ENCODE data around the gene CHCHD1. TPM values are rescaled to one million over a fixed set of nuclear protein-coding genes. Genes with fewer than 3 reads are reported as not detected.
"Not testable (repeated sequence)": the region's sequence is repeated elsewhere in the genome, so short reads cannot be mapped to it uniquely, and the experiment has no call there.

Gene CHCHD1
- total and polyA plus RNA-seq, 5 donors from 2014 or later: 6.3 to 79.3 (median 69.6) TPM

- peaks cover 24% of the 10 kb centered on the region for H3K4me1 ChIP-seq (ENCODE audit: control insufficient read depth, insufficient read depth, low read length, poor library complexity, severe bottlenecking)
- no peak for DNase-seq
- Mint-ChIP-seq H3K9me3 (no peaks in the 10 kb centered on the region), H3K27ac (peak overlapping the region in 1 of 3 donors; percentile 9), H3K4me1 (peaks cover 12 to 38% (median 22%) of the 10 kb centered on the region in 4 donors), H3K36me3 (peaks cover 15% of the 10 kb centered on the region), H3K27me3 (peaks cover 9% of the 10 kb centered on the region), H3K4me3 (peak overlapping the region in 1 of 4 donors; percentile 77)
- no peaks in the 10 kb centered on the region for H3K9me3 ChIP-seq (ENCODE audit: control insufficient read depth in 2 of 2, low read length in 2 of 2)
- no peaks in the 10 kb centered on the region for H3K27me3 ChIP-seq (ENCODE audit: control insufficient read depth, insufficient read depth, low read length)
- no peak overlapping the region for H3K4me3 ChIP-seq (ENCODE audit: low read depth, low read length)
- ATAC-seq (ENCODE audit: low read depth in 2 of 2): no peak
- H3K36me3 ChIP-seq (ENCODE audit: control insufficient read depth, insufficient read depth, low read length): peaks cover 47% of the 10 kb centered on the region
- no peak overlapping the region for H3K27ac ChIP-seq (ENCODE audit: insufficient read depth, low read length, poor library complexity, severe bottlenecking)
These were observed 7.2 kb downstream of the CHCHD1 start for GRCh38 chr10:73788864-73789658.

- Histone ChIP-seq H3K27ac (ENCODE audit: insufficient read depth, low read length, poor library complexity, severe bottlenecking) (no peak overlapping the region), H3K9me3 (ENCODE audit: control insufficient read depth in 2 of 2, low read length in 2 of 2) (no peaks in the 10 kb centered on the region), H3K27me3 (ENCODE audit: control insufficient read depth, insufficient read depth, low read length) (no peaks in the 10 kb centered on the region), H3K4me1 (ENCODE audit: control insufficient read depth, insufficient read depth, low read length, poor library complexity, severe bottlenecking) (peaks cover 23% of the 10 kb centered on the region), H3K4me3 (ENCODE audit: low read depth, low read length) (no peak overlapping the region), H3K36me3 (ENCODE audit: control insufficient read depth, insufficient read depth, low read length) (peaks cover 53% of the 10 kb centered on the region)
- ATAC-seq (ENCODE audit: low read depth in 2 of 2) (no peak), DNase-seq (no peak)
- Mint-ChIP-seq H3K36me3 (peaks cover 19% of the 10 kb centered on the region), H3K27me3 (peaks cover 9% of the 10 kb centered on the region), H3K9me3 (no peaks in the 10 kb centered on the region), H3K4me1 (peaks cover 13 to 32% (median 22%) of the 10 kb centered on the region in 4 donors), H3K4me3 (peak overlapping the region in 1 of 4 donors; percentile 77), H3K27ac (no peak overlapping the region)
These were observed 7.8 kb downstream of the CHCHD1 start for GRCh38 chr10:73789659-73790055.

DNA sequence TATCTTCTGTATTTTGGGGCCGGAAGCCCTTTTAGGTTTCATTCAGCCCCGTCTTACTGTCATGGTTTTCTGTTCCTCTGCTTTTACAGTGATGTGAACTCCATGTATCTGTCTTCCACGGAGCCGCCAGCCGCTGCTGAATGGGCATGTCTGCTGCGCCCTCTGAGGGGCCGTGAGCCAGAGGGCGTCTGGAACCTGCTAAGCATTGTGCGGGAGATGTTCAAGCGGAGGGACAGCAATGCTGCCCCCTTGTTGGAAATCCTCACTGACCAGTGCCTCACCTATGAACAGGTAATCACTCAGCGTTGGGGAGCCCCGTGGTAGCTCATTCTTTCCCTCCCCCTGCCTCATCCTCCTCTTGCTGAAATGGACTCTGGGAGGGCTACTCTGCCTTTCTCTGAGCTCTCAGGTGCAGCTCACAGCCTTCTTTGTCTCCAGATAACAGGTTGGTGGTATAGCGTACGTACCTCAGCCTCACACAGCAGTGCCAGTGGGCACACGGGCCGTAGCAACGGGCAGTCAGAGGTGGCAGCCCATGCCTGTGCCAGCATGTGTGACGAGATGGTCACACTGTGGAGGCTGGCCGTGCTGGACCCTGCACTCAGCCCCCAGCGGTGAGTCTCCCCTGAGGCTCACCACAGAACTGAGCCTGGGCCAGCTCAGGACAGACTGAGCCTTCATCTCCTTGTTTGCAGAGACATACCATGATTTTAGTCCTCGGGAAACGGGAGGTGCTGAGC lies 9.2 kb downstream of the CHCHD1 start:
- Histone ChIP-seq H3K27ac (ENCODE audit: insufficient read depth, low read length, poor library complexity, severe bottlenecking) (no peak overlapping the region), H3K4me3 (ENCODE audit: low read depth, low read length) (no peak overlapping the region), H3K9me3 (ENCODE audit: control insufficient read depth in 2 of 2, low read length in 2 of 2) (no peaks in the 10 kb centered on the region), H3K27me3 (ENCODE audit: control insufficient read depth, insufficient read depth, low read length) (no peaks in the 10 kb centered on the region), H3K36me3 (ENCODE audit: control insufficient read depth, insufficient read depth, low read length) (peaks cover 60% of the 10 kb centered on the region), H3K4me1 (ENCODE audit: control insufficient read depth, insufficient read depth, low read length, poor library complexity, severe bottlenecking) (peaks cover 18% of the 10 kb centered on the region)
- Mint-ChIP-seq H3K4me1 (peaks cover 7 to 21% (median 15%) of the 10 kb centered on the region in 4 donors), H3K36me3 (peaks cover 27% of the 10 kb centered on the region), H3K27me3 (peaks cover 4% of the 10 kb centered on the region), H3K4me3 (peak overlapping the region in 2 of 4 donors; percentile 33 to 77), H3K27ac (no peak overlapping the region), H3K9me3 (no peaks in the 10 kb centered on the region)
- no peak for DNase-seq
- ATAC-seq (ENCODE audit: low read depth in 2 of 2): no peak

- Mint-ChIP-seq H3K36me3 (peaks cover 33% of the 10 kb centered on the region), H3K27me3 (no peaks in the 10 kb centered on the region), H3K27ac (no peak overlapping the region), H3K9me3 (no peaks in the 10 kb centered on the region), H3K4me3 (peak overlapping the region in 1 of 4 donors; percentile 15), H3K4me1 (peaks cover 0 to 14% (median 7%) of the 10 kb centered on the region in 4 donors)
- H3K4me3 ChIP-seq (ENCODE audit: low read depth, low read length): no peak overlapping the region
- no peaks in the 10 kb centered on the region for H3K27me3 ChIP-seq (ENCODE audit: control insufficient read depth, insufficient read depth, low read length)
- ATAC-seq (ENCODE audit: low read depth in 2 of 2) (no peak), DNase-seq (no peak)
- H3K9me3 ChIP-seq (ENCODE audit: control insufficient read depth in 2 of 2, low read length in 2 of 2): no peaks in the 10 kb centered on the region
- H3K27ac ChIP-seq (ENCODE audit: insufficient read depth, low read length, poor library complexity, severe bottlenecking): no peak overlapping the region
- H3K4me1 ChIP-seq (ENCODE audit: control insufficient read depth, insufficient read depth, low read length, poor library complexity, severe bottlenecking): peaks cover 9% of the 10 kb centered on the region
- peaks cover 60% of the 10 kb centered on the region for H3K36me3 ChIP-seq (ENCODE audit: control insufficient read depth, insufficient read depth, low read length)
These were observed 10.1 kb downstream of the CHCHD1 start for GRCh38 chr10:73791871-73792400.

- no peak for ATAC-seq (ENCODE audit: low read depth in 2 of 2)
- Mint-ChIP-seq H3K27me3 (no peaks in the 10 kb centered on the region), H3K4me3 (peak overlapping the region in 1 of 4 donors; percentile 6), H3K4me1 (peaks cover 0 to 4% (median 1%) of the 10 kb centered on the region in 4 donors), H3K9me3 (no peaks in the 10 kb centered on the region), H3K27ac (no peak overlapping the region), H3K36me3 (peaks cover 45% of the 10 kb centered on the region)
- H3K27me3 ChIP-seq (ENCODE audit: control insufficient read depth, insufficient read depth, low read length): no peaks in the 10 kb centered on the region
- DNase-seq: no peak
- H3K9me3 ChIP-seq (ENCODE audit: control insufficient read depth in 2 of 2, low read length in 2 of 2): no peaks in the 10 kb centered on the region
- H3K4me3 ChIP-seq (ENCODE audit: low read depth, low read length): no peak overlapping the region
- H3K4me1 ChIP-seq (ENCODE audit: control insufficient read depth, insufficient read depth, low read length, poor library complexity, severe bottlenecking): peaks cover 1% of the 10 kb centered on the region
- no peak overlapping the region for H3K27ac ChIP-seq (ENCODE audit: insufficient read depth, low read length, poor library complexity, severe bottlenecking)
- H3K36me3 ChIP-seq (ENCODE audit: control insufficient read depth, insufficient read depth, low read length): peaks cover 68% of the 10 kb centered on the region
These were observed 11.6 kb downstream of the CHCHD1 start for GRCh38 chr10:73793456-73793855.

- ATAC-seq (ENCODE audit: low read depth in 2 of 2); H3K9me3 Mint-ChIP-seq; H3K9me3 ChIP-seq (ENCODE audit: control insufficient read depth in 2 of 2, low read length in 2 of 2); H3K4me3 ChIP-seq (ENCODE audit: low read depth, low read length); DNase-seq; H3K4me1 ChIP-seq (ENCODE audit: control insufficient read depth, insufficient read depth, low read length, poor library complexity, severe bottlenecking); H3K27me3 Mint-ChIP-seq; H3K27ac ChIP-seq (ENCODE audit: insufficient read depth, low read length, poor library complexity, severe bottlenecking); H3K4me1 Mint-ChIP-seq; H3K27me3 ChIP-seq (ENCODE audit: control insufficient read depth, insufficient read depth, low read length): not testable (repeated sequence)
- H3K27ac Mint-ChIP-seq: peak overlapping the region in 1 of 3 donors; percentile 85
- H3K36me3 Mint-ChIP-seq: peaks cover 38% of the 10 kb centered on the region
- H3K36me3 ChIP-seq (ENCODE audit: control insufficient read depth, insufficient read depth, low read length): peaks cover 59% of the 10 kb centered on the region
- H3K4me3 Mint-ChIP-seq: peak overlapping the region in 1 of 4 donors; percentile 30
These were observed 13.6 kb downstream of the CHCHD1 start for GRCh38 chr10:73795491-73795890.

- H3K27ac ChIP-seq (ENCODE audit: insufficient read depth, low read length, poor library complexity, severe bottlenecking); ATAC-seq (ENCODE audit: low read depth in 2 of 2); H3K27me3 ChIP-seq (ENCODE audit: control insufficient read depth, insufficient read depth, low read length); H3K9me3 Mint-ChIP-seq; H3K9me3 ChIP-seq (ENCODE audit: control insufficient read depth in 2 of 2, low read length in 2 of 2); H3K27me3 Mint-ChIP-seq; DNase-seq; H3K4me1 Mint-ChIP-seq; H3K4me3 ChIP-seq (ENCODE audit: low read depth, low read length); H3K4me1 ChIP-seq (ENCODE audit: control insufficient read depth, insufficient read depth, low read length, poor library complexity, severe bottlenecking); H3K4me3 Mint-ChIP-seq: not testable (repeated sequence)
- peaks cover 55% of the 10 kb centered on the region for H3K36me3 ChIP-seq (ENCODE audit: control insufficient read depth, insufficient read depth, low read length)
- Mint-ChIP-seq H3K27ac (peak overlapping the region in 2 of 3 donors; percentile 33 to 75), H3K36me3 (peaks cover 38% of the 10 kb centered on the region)
These were observed 14.2 kb downstream of the CHCHD1 start for GRCh38 chr10:73796035-73796434.

All from CD4-positive, CD25-positive, alpha-beta regulatory T cell (primary cell).